CD8-positive, alpha-beta memory T cell (primary cell): Measurements from ENCODE around the gene SH3RF2. TPM values are rescaled to one million over a fixed set of nuclear protein-coding genes. Genes with fewer than 3 reads are reported as not detected.

ENCODE experiments used
- CTCF ChIA-PET: fragments of 350-600 bp; sonication (Branson Sonifier 250); formaldehyde crosslinking; loops from one replicate; lab custom pipeline; 2021; ENCODE audit warnings: antibody characterized with exemption; lab: Charles Lee
- POLR2A ChIA-PET: fragments of 350-600 bp; sonication (Branson Sonifier 250); formaldehyde crosslinking; loops from one replicate; lab custom pipeline; 2021; ENCODE audit warnings: antibody characterized with exemption; lab: Charles Lee
- DNase-seq, 5 donors: peaks; one replicate each; pipeline versions ENCODE4 v3.0.0 to v3.0.0-alpha.2; 2020 to 2022; ENCODE audit warnings: mixed read lengths in 1 of 5
- H3K27ac ChIP-seq: one replicate; pipeline ENCODE4 v1.7.0; 2013; ENCODE audit warnings: low read depth, mild to moderate bottlenecking, low read length, moderate library complexity
- H3K27me3 ChIP-seq: 2 replicates; pipeline ENCODE4 v1.7.0; 2013; ENCODE audit warnings: low read length, mild to moderate bottlenecking; ENCODE audit not compliant: insufficient read depth, poor library complexity, severe bottlenecking
- H3K36me3 ChIP-seq: 2 replicates; pipeline ENCODE4 v1.7.0; 2013; ENCODE audit warnings: mild to moderate bottlenecking, low read length, moderate library complexity; ENCODE audit not compliant: insufficient read depth
- H3K4me1 ChIP-seq: 2 replicates; pipeline ENCODE4 v1.7.0; 2013; ENCODE audit warnings: mild to moderate bottlenecking, low read length, moderate library complexity; ENCODE audit not compliant: insufficient read depth
- H3K4me3 ChIP-seq: 2 replicates; pipeline ENCODE4 v1.7.0; 2013; ENCODE audit warnings: mild to moderate bottlenecking, low read length
- H3K9me3 ChIP-seq: 2 replicates; pipeline ENCODE4 v1.7.0; 2013; ENCODE audit warnings: mild to moderate bottlenecking, low read length
- H3K27ac Mint-ChIP-seq, 8 donors: one replicate each; pipeline ENCODE4 v1.8.0; 2020 to 2021; ENCODE audit warnings: mixed read lengths in 8 of 8, mild to moderate bottlenecking in 6 of 8, inconsistent platforms in 3 of 8, moderate library complexity in 3 of 8
- H3K27me3 Mint-ChIP-seq, 2 donors: one replicate each; pipeline ENCODE4 v1.8.0; 2020 to 2021; ENCODE audit warnings: mixed read lengths in 2 of 2, mild to moderate bottlenecking in 1 of 2, moderate library complexity in 1 of 2
- H3K36me3 Mint-ChIP-seq, 3 donors: one replicate each; pipeline ENCODE4 v1.8.0; 2020 to 2021; ENCODE audit warnings: mixed read lengths in 3 of 3, inconsistent platforms in 1 of 3, mild to moderate bottlenecking in 1 of 3
- H3K4me1 Mint-ChIP-seq, 3 donors: one replicate each; pipeline ENCODE4 v1.8.0; 2020 to 2021; ENCODE audit warnings: mixed read lengths in 3 of 3, inconsistent platforms in 1 of 3, mild to moderate bottlenecking in 1 of 3
- H3K4me3 Mint-ChIP-seq, 7 donors: one replicate each; pipeline ENCODE4 v1.8.0; 2020 to 2021; ENCODE audit warnings: mixed read lengths in 7 of 7, mild to moderate bottlenecking in 6 of 7, moderate library complexity in 4 of 7, inconsistent platforms in 2 of 7
- H3K9me3 Mint-ChIP-seq, 5 donors: one replicate each; pipeline ENCODE4 v1.8.0; 2020 to 2022; ENCODE audit warnings: mixed read lengths in 5 of 5, mild to moderate bottlenecking in 3 of 5, moderate library complexity in 2 of 5, inconsistent platforms in 1 of 5
- polyA plus RNA-seq: library from polyadenylated mRNA; unstranded; fragments of 300-500 nt; fragmentation: Illumina TruSeq; gene quantifications from one replicate; pipeline ENCODE4 v1.2.3, GENCODE V29; 2021
- total RNA-seq, 2 experiments: library from RNA; stranded (reverse); gene quantifications; one replicate each; pipeline ENCODE4 v1.2.3, GENCODE V29; 2021

The SH3RF2 gene
- total and polyA plus RNA-seq, 3 experiments from 2014 or later = 0.09 to 0.51 TPM; not detected in 1

DNA sequence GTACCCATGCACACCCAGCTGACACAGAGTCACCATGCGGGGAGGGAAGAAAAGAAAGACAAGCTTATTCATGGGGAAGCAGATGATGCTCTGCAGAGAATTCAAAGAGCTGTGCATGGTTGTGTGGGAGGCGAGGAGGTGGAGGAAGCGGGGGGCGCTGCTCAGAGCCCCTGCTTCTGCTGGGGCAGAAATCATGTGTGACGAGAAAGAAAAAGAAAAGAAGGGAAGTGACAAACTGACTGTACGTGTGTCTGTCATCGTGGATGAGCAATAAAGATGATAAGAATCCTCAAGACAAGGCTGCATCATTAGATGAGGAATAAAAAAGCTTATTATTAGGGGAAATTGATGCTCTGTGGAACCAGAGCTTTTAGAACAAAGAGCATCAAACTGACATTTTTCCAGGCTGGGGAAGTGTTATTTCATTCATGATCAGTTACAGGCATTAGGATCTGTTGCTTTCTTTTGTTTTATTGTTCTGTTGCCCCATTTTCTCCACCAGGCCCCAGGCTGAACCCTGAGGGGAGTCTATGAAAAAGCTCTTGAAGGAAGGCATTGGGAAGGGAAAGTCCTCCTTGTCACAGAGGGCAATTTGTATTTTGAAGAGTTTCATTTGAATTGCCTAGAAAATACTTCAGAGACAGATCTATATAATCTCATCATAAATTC lies 20.3 kb upstream of the SH3RF2 start:
- Histone ChIP-seq H3K36me3 (no peaks in the 10 kb centered on the region), H3K4me3 (no peak overlapping the region), H3K4me1 (no peaks in the 10 kb centered on the region), H3K27me3 (no peaks in the 10 kb centered on the region), H3K9me3 (no peaks in the 10 kb centered on the region), H3K27ac (no peak overlapping the region)
- no peaks in the 10 kb centered on the region for H3K4me1 Mint-ChIP-seq
- no peaks in the 10 kb centered on the region for H3K36me3 Mint-ChIP-seq
- POLR2A ChIA-PET = no interaction called here
- CTCF ChIA-PET = no interaction called here
- no peaks in the 10 kb centered on the region for H3K27me3 Mint-ChIP-seq
- DNase-seq = no peak
- no peak overlapping the region for H3K4me3 Mint-ChIP-seq
- H3K27ac Mint-ChIP-seq = no peak overlapping the region
- H3K9me3 Mint-ChIP-seq = no peaks in the 10 kb centered on the region

DNA sequence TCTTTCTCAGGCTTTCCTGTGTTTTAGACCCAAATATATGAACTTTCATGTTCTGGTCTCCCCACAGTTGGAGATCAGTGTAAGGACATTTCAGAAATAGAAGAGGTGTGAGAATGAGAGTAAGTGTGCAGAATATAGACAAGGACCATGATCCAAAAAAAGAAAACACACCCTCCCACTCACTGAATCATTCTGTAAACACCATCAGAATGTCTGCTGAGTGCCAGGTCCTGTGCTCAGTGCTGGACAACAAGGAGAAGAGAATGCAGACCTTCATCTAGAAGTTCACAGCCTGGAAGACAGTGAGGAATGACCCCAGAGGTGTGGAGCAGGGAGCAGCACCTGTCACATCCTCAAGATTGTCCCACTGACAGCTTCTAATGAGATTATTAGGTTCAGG lies 19.1 kb upstream of the SH3RF2 start:
- Mint-ChIP-seq H3K27me3 (no peaks in the 10 kb centered on the region), H3K4me1 (no peaks in the 10 kb centered on the region), H3K9me3 (no peaks in the 10 kb centered on the region), H3K4me3 (no peak overlapping the region), H3K36me3 (no peaks in the 10 kb centered on the region), H3K27ac (no peak overlapping the region)
- no peak overlapping the region for H3K4me3 ChIP-seq
- no peak for DNase-seq
- H3K27me3 ChIP-seq = no peaks in the 10 kb centered on the region
- H3K36me3 ChIP-seq = no peaks in the 10 kb centered on the region
- H3K9me3 ChIP-seq = no peaks in the 10 kb centered on the region
- CTCF ChIA-PET = no interaction called here
- no peaks in the 10 kb centered on the region for H3K4me1 ChIP-seq
- no peak overlapping the region for H3K27ac ChIP-seq
- POLR2A ChIA-PET = no interaction called here

DNA sequence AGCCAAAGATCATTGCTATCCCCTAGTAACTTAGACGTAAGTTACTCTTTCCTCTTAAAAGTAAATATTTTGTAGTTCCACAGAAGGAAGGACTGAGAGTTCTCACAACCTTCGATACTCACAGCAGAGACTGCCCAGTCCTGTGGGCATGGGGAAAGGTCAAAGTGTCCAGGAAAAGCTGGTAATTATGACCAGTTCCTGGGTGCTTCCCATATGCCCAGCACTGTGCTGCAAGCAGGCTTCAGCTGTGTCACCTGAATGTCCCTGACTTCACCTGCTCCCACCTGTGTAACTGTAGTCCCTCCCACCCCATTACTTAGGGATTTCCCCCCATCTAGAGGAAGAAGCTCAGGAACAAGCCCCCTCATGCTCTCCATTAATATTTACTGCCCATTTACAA lies 18.0 kb upstream of the SH3RF2 start:
- Histone ChIP-seq H3K9me3 (no peaks in the 10 kb centered on the region), H3K4me1 (no peaks in the 10 kb centered on the region), H3K27ac (no peak overlapping the region), H3K36me3 (no peaks in the 10 kb centered on the region), H3K4me3 (no peak overlapping the region), H3K27me3 (no peaks in the 10 kb centered on the region)
- H3K36me3 Mint-ChIP-seq = no peaks in the 10 kb centered on the region
- POLR2A ChIA-PET = no interaction called here
- no peaks in the 10 kb centered on the region for H3K27me3 Mint-ChIP-seq
- CTCF ChIA-PET = no interaction called here
- no peak overlapping the region for H3K27ac Mint-ChIP-seq
- no peak for DNase-seq
- H3K4me1 Mint-ChIP-seq = no peaks in the 10 kb centered on the region
- H3K9me3 Mint-ChIP-seq = no peaks in the 10 kb centered on the region
- no peak overlapping the region for H3K4me3 Mint-ChIP-seq

DNA sequence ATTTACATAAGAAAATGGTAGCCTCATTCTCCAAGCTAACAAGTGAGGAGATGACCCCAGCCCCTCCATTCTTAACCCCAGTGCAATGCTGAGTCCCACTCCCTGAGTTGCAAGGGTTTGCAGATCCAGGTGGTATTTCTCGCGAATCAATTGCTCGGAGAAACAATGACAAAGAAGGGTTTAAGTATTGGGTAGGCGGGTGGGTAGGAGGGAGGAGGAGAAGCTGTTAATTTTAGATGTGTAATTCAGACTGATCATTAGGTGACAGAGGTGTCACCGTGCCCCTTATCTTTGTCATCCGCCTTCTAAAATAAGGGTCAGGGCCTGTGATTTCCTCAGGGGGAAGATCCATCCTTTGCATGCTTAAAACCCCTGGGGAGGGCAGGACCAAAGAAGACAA lies 17.0 kb upstream of the SH3RF2 start:
- H3K27me3 Mint-ChIP-seq = no peaks in the 10 kb centered on the region
- no peaks in the 10 kb centered on the region for H3K9me3 Mint-ChIP-seq
- H3K36me3 ChIP-seq = no peaks in the 10 kb centered on the region
- H3K9me3 ChIP-seq = no peaks in the 10 kb centered on the region
- H3K4me3 ChIP-seq = no peak overlapping the region
- DNase-seq = no peak
- no peaks in the 10 kb centered on the region for H3K27me3 ChIP-seq
- POLR2A ChIA-PET = no interaction called here
- H3K27ac Mint-ChIP-seq = no peak overlapping the region
- CTCF ChIA-PET = no interaction called here
- H3K4me1 ChIP-seq = no peaks in the 10 kb centered on the region
- H3K27ac ChIP-seq = no peak overlapping the region
- no peak overlapping the region for H3K4me3 Mint-ChIP-seq
- no peaks in the 10 kb centered on the region for H3K36me3 Mint-ChIP-seq
- H3K4me1 Mint-ChIP-seq = no peaks in the 10 kb centered on the region

DNA sequence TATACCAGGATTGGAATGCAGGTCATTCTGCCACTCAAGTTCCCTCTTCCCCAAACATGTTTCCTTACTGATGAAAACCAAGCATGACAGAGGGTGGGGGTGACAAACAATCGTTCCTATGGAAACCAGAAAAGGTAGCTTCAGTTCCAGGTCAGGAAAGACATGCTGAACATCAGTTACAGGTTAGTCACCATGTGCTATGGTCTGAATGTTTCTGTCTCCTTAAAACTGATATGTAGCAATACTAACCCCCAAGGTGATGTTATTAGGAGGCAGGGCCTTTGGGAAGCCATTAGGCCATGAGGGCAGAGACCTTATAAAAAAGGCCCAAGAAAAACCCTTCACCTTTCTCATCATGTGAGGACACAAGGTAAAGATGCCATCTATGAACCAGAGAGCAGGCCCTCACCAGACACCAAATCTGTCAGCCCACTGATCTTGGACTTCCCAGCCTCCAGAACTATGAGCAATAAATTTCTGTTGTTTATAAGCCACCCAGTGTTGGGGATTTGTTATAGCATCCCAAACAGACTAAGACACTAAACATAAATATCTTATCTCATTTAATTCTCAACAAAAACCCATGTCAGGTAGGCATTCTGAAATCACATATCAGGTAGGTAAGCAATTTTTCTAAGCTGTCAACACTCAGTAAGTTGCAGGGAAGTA lies 15.7 kb upstream of the SH3RF2 start:
- Histone ChIP-seq H3K9me3 (no peaks in the 10 kb centered on the region), H3K4me3 (no peak overlapping the region), H3K27me3 (no peaks in the 10 kb centered on the region), H3K27ac (no peak overlapping the region), H3K4me1 (no peaks in the 10 kb centered on the region), H3K36me3 (no peaks in the 10 kb centered on the region)
- POLR2A ChIA-PET = no interaction called here
- Mint-ChIP-seq H3K9me3 (no peaks in the 10 kb centered on the region), H3K36me3 (no peaks in the 10 kb centered on the region), H3K4me3 (no peak overlapping the region), H3K4me1 (no peaks in the 10 kb centered on the region), H3K27ac (no peak overlapping the region), H3K27me3 (no peaks in the 10 kb centered on the region)
- CTCF ChIA-PET = no interaction called here
- DNase-seq = no peak

DNA sequence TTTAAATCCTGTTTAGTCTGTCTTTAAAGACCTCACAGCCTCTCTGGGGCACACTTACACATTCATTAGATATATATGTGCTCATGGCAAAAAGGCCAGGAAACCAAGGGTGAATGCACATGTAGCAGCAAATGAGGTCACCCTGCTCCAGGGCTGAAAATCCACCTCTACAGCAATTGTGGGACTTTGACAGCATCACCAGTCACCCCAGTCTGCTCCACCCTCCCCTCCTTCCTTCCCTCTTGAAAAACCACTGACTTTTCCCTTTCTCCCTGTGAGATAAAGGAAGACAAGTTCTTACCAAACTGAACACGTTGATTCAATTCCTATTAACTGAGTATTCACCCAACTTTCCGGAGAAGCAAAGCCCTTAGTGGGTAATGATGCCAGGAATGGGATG lies 15.2 kb upstream of the SH3RF2 start:
- CTCF ChIA-PET = no interaction called here

DNA sequence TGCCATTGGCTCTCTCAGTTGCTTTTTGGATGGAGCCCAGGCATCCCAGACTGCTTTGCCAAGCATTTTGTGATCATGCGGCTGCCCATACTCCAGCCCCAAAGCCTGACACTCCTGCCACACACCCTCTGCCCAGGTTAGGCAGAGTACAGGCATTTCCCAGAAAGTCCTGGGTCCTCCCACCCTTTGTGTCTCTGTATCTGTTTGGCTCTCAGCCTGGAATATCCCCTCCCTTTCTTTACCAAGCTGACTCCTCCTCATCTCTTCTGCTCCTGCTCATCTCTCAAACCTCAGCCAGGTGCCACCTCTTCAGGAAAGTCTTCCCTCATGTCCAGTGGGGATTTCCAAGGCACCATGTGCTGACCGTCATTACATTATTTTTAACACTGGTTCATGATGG lies 14.3 kb upstream of the SH3RF2 start:
- no peak overlapping the region for H3K4me3 ChIP-seq
- no peaks in the 10 kb centered on the region for H3K27me3 ChIP-seq
- ChIA-PET POLR2A (no interaction called here), CTCF (no interaction called here)
- no peaks in the 10 kb centered on the region for H3K27me3 Mint-ChIP-seq
- no peaks in the 10 kb centered on the region for H3K36me3 Mint-ChIP-seq
- H3K27ac Mint-ChIP-seq = no peak overlapping the region
- H3K9me3 ChIP-seq = no peaks in the 10 kb centered on the region
- H3K4me1 ChIP-seq = no peaks in the 10 kb centered on the region
- H3K27ac ChIP-seq = no peak overlapping the region
- no peak overlapping the region for H3K4me3 Mint-ChIP-seq
- H3K9me3 Mint-ChIP-seq = peaks cover 0 to 2% (median 0%) of the 10 kb centered on the region in 5 donors
- DNase-seq = no peak
- no peaks in the 10 kb centered on the region for H3K36me3 ChIP-seq
- no peaks in the 10 kb centered on the region for H3K4me1 Mint-ChIP-seq

More for the DNA sequence above, 15.2 kb upstream of the SH3RF2 start:
- no peak overlapping the region for H3K4me3 ChIP-seq
- H3K9me3 Mint-ChIP-seq = no peaks in the 10 kb centered on the region
- no peak overlapping the region for H3K4me3 Mint-ChIP-seq
- no peak overlapping the region for H3K27ac Mint-ChIP-seq
- POLR2A ChIA-PET = no interaction called here
- H3K9me3 ChIP-seq = no peaks in the 10 kb centered on the region
- no peaks in the 10 kb centered on the region for H3K4me1 ChIP-seq
- H3K27me3 ChIP-seq = no peaks in the 10 kb centered on the region
- H3K36me3 Mint-ChIP-seq = no peaks in the 10 kb centered on the region
- DNase-seq = no peak
- H3K4me1 Mint-ChIP-seq = no peaks in the 10 kb centered on the region
- no peak overlapping the region for H3K27ac ChIP-seq
- H3K36me3 ChIP-seq = no peaks in the 10 kb centered on the region
- H3K27me3 Mint-ChIP-seq = no peaks in the 10 kb centered on the region

DNA sequence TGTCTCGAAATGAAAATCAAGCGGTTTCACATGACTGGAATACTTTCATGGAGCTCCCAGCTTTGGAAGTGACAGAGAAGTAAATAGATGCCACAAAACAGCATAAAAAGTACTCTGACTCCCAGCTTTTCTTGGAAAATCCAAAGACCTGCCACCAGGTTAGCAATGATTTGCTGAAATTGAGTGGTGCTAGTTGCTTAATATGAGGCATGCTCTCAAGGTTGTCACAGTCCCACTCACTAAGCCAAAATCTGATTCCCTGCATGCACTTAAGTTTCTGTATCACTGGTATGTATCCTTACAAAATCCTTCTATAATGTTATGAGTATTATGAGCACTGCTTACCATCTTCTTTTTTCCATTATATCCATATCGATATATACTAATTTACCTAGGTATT lies 13.0 kb upstream of the SH3RF2 start:
- Histone ChIP-seq H3K4me1 (no peaks in the 10 kb centered on the region), H3K27ac (no peak overlapping the region), H3K27me3 (no peaks in the 10 kb centered on the region), H3K9me3 (no peaks in the 10 kb centered on the region), H3K4me3 (no peak overlapping the region), H3K36me3 (no peaks in the 10 kb centered on the region)
- POLR2A ChIA-PET = no interaction called here
- Mint-ChIP-seq H3K27ac (no peak overlapping the region), H3K27me3 (no peaks in the 10 kb centered on the region), H3K9me3 (peaks cover 0 to 2% (median 0%) of the 10 kb centered on the region in 5 donors), H3K36me3 (no peaks in the 10 kb centered on the region), H3K4me3 (no peak overlapping the region), H3K4me1 (no peaks in the 10 kb centered on the region)
- CTCF ChIA-PET = no interaction called here
- no peak for DNase-seq
